ENCODE results near the gene CLMP. TPM values are rescaled to one million over a fixed set of nuclear protein-coding genes. Genes with fewer than 3 reads are reported as not detected.

The CLMP gene
- total and polyA plus RNA-seq, 2 donors (not counting 3 experiments of a cell fraction or from before 2014, with no cell fraction given): 0.03 to 0.18 TPM

DNA sequence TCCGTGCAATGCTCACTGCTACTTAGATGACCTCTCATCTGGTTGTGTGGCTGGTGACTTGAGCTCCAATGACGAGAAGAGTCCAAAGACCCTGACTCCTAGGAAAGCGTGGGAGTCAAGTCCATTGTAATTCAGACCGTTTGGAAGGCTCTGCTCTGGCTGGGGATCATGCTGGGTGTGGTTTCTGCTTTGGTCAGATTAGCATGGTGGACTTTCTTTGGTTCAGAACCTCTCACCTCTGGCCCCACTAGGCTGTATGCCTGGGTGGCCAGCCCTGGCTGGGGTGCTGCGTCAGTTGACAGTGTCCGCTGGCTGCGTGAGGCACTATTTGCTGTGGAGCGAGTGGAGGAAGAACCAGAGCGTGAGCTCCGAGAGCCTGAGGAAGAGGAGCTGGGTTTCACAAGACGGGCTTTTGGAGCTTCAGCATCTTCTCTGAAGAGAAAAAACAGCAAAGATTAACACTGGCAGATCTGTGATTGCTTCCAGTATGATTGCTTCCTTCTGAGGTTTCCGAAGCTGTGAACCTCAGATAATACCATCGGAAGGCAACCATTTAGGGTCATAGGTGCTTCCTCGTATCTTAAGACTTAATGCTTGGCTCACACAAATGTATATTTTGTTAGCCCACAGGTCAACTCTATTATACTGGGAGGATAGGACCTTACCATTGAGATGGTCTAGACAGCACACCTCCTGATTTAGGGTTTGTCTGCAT, 121.5 kb downstream of the CLMP start:
- H3K9me1 ChIP-seq (replicated peaks; ENCODE audit: control insufficient read depth, extremely low read depth, insufficient read depth, low read length): no peaks in the 10 kb centered on the region
- no peak overlapping the region for H3K4me3 ChIP-seq (replicated peaks in 1 of 3; ENCODE audit: insufficient read depth in 1 of 3, low read depth in 1 of 3, low read length in 3 of 3)
- no peak overlapping the region for H3K9ac ChIP-seq (replicated peaks; ENCODE audit: extremely low read depth, insufficient read depth, low read length)
- H3K79me2 ChIP-seq (ENCODE audit: control insufficient read depth, insufficient read depth, low read length): no peaks in the 10 kb centered on the region
- no peaks in the 10 kb centered on the region for H3K27me3 ChIP-seq (ENCODE audit: control insufficient read depth in 2 of 2, insufficient read depth in 2 of 2, low read length in 2 of 2)
- FAIRE-seq (no peak), DNase-seq (ENCODE audit: low read depth, low spot score) (no peak)
- ChIA-PET POLR2A (interaction anchor here (0.7 kb wide), 1 partner anchor 11 kb away, joined by 3 read pairs; the partner anchor contains the start of gene HSPA8), CTCF (interaction anchor here (0.7 kb wide), 1 partner anchor 30 kb away, joined by 4 read pairs; no protein-coding TSS in a partner anchor)
- H3K4me1 ChIP-seq (ENCODE audit: control insufficient read depth, extremely low read depth, insufficient read depth, low read length): no peaks in the 10 kb centered on the region
- H3K27ac ChIP-seq (ENCODE audit: insufficient read depth, low read depth, low read length): no peak overlapping the region
- no peaks in the 10 kb centered on the region for H3K36me3 ChIP-seq (ENCODE audit: control insufficient read depth in 2 of 2, extremely low read depth in 1 of 2, insufficient read depth in 2 of 2, low read length in 2 of 2)
- H3K4me2 ChIP-seq (ENCODE audit: insufficient read depth, low read length): no peak overlapping the region
- intact Hi-C loops (cut with micrococcal nuclease) (no loop called here), dilution Hi-C loops (cut with MboI; ENCODE audit: extremely low pct_ligation_motif_present, low sequenced_read_pairs) (no loop called here)
- BruUV-seq (replicated peaks): no TSS peak
- H3K9me3 ChIP-seq (replicated peaks; ENCODE audit: control insufficient read depth, insufficient read depth, low read length): no peaks in the 10 kb centered on the region
- no peak overlapping the region for H2AFZ ChIP-seq (ENCODE audit: low read depth, low read length)
- no peak for TF ChIP-seq CTCF (IDR thresholded peaks at IDR 0.05; ENCODE audit: extremely low read depth in 1 of 2, insufficient read depth in 1 of 2, low read depth in 1 of 2, low read length in 2 of 2)
- no peak for TF ChIP-seq EZH2 (IDR thresholded peaks at IDR 0.05; ENCODE audit: borderline replicate concordance, low read depth, low read length, severe bottlenecking)
- TF ChIP-seq POLR2AphosphoS5 (IDR thresholded peaks at IDR 0.05; ENCODE audit: insufficient read depth, low read depth, low read length): no peak
- TF ChIP-seq GATA2 (IDR thresholded peaks at IDR 0.05; ENCODE audit: insufficient read depth, insufficient read length, low read depth, low read length): no peak
- TF ChIP-seq JUN (IDR thresholded peaks at IDR 0.05; ENCODE audit: borderline replicate concordance, insufficient read depth, insufficient read length, low read depth): no peak
- no peak for TF ChIP-seq POLR2A (IDR thresholded peaks at IDR 0.05; ENCODE audit: low read depth, low read length)
- no peak for TF ChIP-seq MAX (IDR thresholded peaks at IDR 0.05; ENCODE audit: insufficient read depth, insufficient read length)
- no peak for TF ChIP-seq FOS (IDR thresholded peaks at IDR 0.05; ENCODE audit: borderline replicate concordance, insufficient read depth, low read length)
- no peak for TF ChIP-seq MYC (IDR thresholded peaks at IDR 0.05; ENCODE audit: low read depth, low read length)
- H4K20me1 ChIP-seq (replicated peaks; ENCODE audit: control insufficient read depth, extremely low read depth, insufficient read depth, low read length): no peaks in the 10 kb centered on the region
